Measurements from ENCODE around the gene HMGN1. TPM values are rescaled to one million over a fixed set of nuclear protein-coding genes. Genes with fewer than 3 reads are reported as not detected.
A peak's percentile ranks its signal among the peaks of the same experiment; 100 is the strongest.

Gene HMGN1
- total RNA-seq, 1 donor from 2014 or later = 88.1 TPM

GRCh38 chr21:39334611-39335010 is 14.3 kb downstream of the HMGN1 start:
- no peak for DNase-seq (ENCODE audit: low spot score)

GRCh38 chr21:39332175-39332574 is 16.7 kb downstream of the HMGN1 start:
- no peak for DNase-seq (ENCODE audit: low spot score)

- DNase-seq (ENCODE audit: low spot score) = no peak
These were observed 18.9 kb downstream of the HMGN1 start for GRCh38 chr21:39330001-39330400.

GRCh38 chr21:39327727-39328126 is 21.2 kb downstream of the HMGN1 start:
- DNase-seq (ENCODE audit: low spot score) = no peak

GRCh38 chr21:39326607-39327307 is 22.1 kb downstream of the HMGN1 start:
- DNase-seq (ENCODE audit: low spot score) = no peak

- DNase-seq (ENCODE audit: low spot score) = no peak
These were observed 23.4 kb downstream of the HMGN1 start for GRCh38 chr21:39325458-39325857.

- no peak for DNase-seq (ENCODE audit: low spot score)
These were observed 27.5 kb downstream of the HMGN1 start for GRCh38 chr21:39321424-39321823.

GRCh38 chr21:39319814-39320332 is 29.0 kb downstream of the HMGN1 start:
- no peak for DNase-seq (ENCODE audit: low spot score)

- no peak for DNase-seq (ENCODE audit: low spot score)
These were observed 29.6 kb downstream of the HMGN1 start for GRCh38 chr21:39319251-39319756.

- no peak for DNase-seq (ENCODE audit: low spot score)
These were observed 30.6 kb downstream of the HMGN1 start for GRCh38 chr21:39318091-39318959.

GRCh38 chr21:39317134-39318090 is 31.5 kb downstream of the HMGN1 start:
- no peak for DNase-seq (ENCODE audit: low spot score)

- DNase-seq (ENCODE audit: low spot score) = no peak
These were observed 32.2 kb downstream of the HMGN1 start for GRCh38 chr21:39316729-39317128.

GRCh38 chr21:39315603-39316445 is 33.1 kb downstream of the HMGN1 start:
- DNase-seq (ENCODE audit: low spot score) = no peak

GRCh38 chr21:39314143-39315027 is 34.5 kb downstream of the HMGN1 start:
- DNase-seq (ENCODE audit: low spot score) = no peak

- peak; percentile 94 for DNase-seq (ENCODE audit: low spot score)
These were observed 35.2 kb downstream of the HMGN1 start, which contains the start of gene BRWD1 for GRCh38 chr21:39313571-39314142. TSS of gene BRWD1 (minus strand) at chr21:39313632. CDS start at chr21:39313491, 141 bp downstream.

- no peak for DNase-seq (ENCODE audit: low spot score)
These were observed 35.8 kb downstream of the HMGN1 start for GRCh38 chr21:39313042-39313570.

GRCh38 chr21:39312112-39313041 is 36.5 kb downstream of the HMGN1 start:
- DNase-seq (ENCODE audit: low spot score) = peak; percentile 97

Data from mesenteric fat pad (tissue), 1 donor.